Stimulated activated CD4-positive, alpha-beta T cell treated with anti-CD3 and anti-CD28 coated beads, Interleukin-15, amount 100 ng/mL, for 24 hours (primary cell): ENCODE data around the gene IFIT1.
"Not testable (repeated sequence)": the region's sequence is repeated elsewhere in the genome, so short reads cannot be mapped to it uniquely, and the experiment has no call there.

Source experiments
- DNase-seq: peaks from one replicate; pipeline ENCODE4 v3.0.0-alpha.2; 2020

The IFIT1 gene

GRCh38 chr10:89367529-89367928, 24.9 kb upstream of the IFIT1 start:
- no peak for DNase-seq

- DNase-seq = no peak
Observed at GRCh38 chr10:89368129-89368528, 24.3 kb upstream of the IFIT1 start.

- DNase-seq = no peak
Observed at GRCh38 chr10:89369156-89370105, 23.0 kb upstream of the IFIT1 start.

GRCh38 chr10:89371079-89371478, 21.3 kb upstream of the IFIT1 start:
- no peak for DNase-seq

GRCh38 chr10:89371987-89372386, 20.4 kb upstream of the IFIT1 start:
- DNase-seq = no peak

- no peak for DNase-seq
Observed at GRCh38 chr10:89373916-89374711, 18.3 kb upstream of the IFIT1 start.

- no peak for DNase-seq
Observed at GRCh38 chr10:89374713-89375141, 17.7 kb upstream of the IFIT1 start.

GRCh38 chr10:89377705-89378637, 14.5 kb upstream of the IFIT1 start, which contains the start of gene IFIT1B:
TSS of gene IFIT1B (plus strand) at chr10:89378056. CDS start at chr10:89378136, 80 bp downstream.
- DNase-seq = no peak

GRCh38 chr10:89379103-89379502, 13.3 kb upstream of the IFIT1 start:
- DNase-seq = no peak

GRCh38 chr10:89382757-89383156, 9.7 kb upstream of the IFIT1 start:
- no peak for DNase-seq

GRCh38 chr10:89384474-89385340, 7.7 kb upstream of the IFIT1 start:
- no peak for DNase-seq

GRCh38 chr10:89388806-89389205, 3.6 kb upstream of the IFIT1 start:
- DNase-seq = no peak

- DNase-seq = no peak
Observed at GRCh38 chr10:89389254-89389653, 3.2 kb upstream of the IFIT1 start.

- DNase-seq = no peak
Observed at GRCh38 chr10:89390476-89391225, 1.8 kb upstream of the IFIT1 start.

- not testable (repeated sequence) for DNase-seq
Observed at GRCh38 chr10:89391226-89391576, 1.2 kb upstream of the IFIT1 start.

- no peak for DNase-seq
Observed at GRCh38 chr10:89392974-89393373, 551 bp downstream of the IFIT1 start.

- no peak for DNase-seq
Observed at GRCh38 chr10:89393898-89394297, 1.5 kb downstream of the IFIT1 start.

- no peak for DNase-seq
Observed at GRCh38 chr10:89395141-89395540, 2.7 kb downstream of the IFIT1 start.

- no peak for DNase-seq
Observed at GRCh38 chr10:89398003-89398749, 5.8 kb downstream of the IFIT1 start.

GRCh38 chr10:89399956-89400355, 7.5 kb downstream of the IFIT1 start:
- DNase-seq = no peak
